Spleen (tissue), 13 donors: ENCODE results near the gene BMAL2. TPM values are rescaled to one million over a fixed set of nuclear protein-coding genes. Genes with fewer than 3 reads are reported as not detected.

ENCODE experiments used
- DNase-seq: peaks from one replicate; pipeline ENCODE4 v3.0.0-alpha.2; 2020
- H3K27ac ChIP-seq, 8 donors: fragments of 200-600 bp; sonication (generic) in 7 of 8; 1 replicate in 4 of 8; 2 replicates in 4 of 8; pipeline versions ENCODE4 v1.5.0 to v1.8.0; 2016 to 2021; ENCODE audit warnings: inconsistent platforms in 4 of 8, mild to moderate bottlenecking in 4 of 8, moderate library complexity in 1 of 8
- H3K27me3 ChIP-seq, 7 donors: fragments of 200-600 bp; sonication (generic) in 6 of 7; replicated peaks in 1 of 7; 1 replicate in 4 of 7; 2 replicates in 3 of 7; pipeline versions ENCODE4 v1.5.0 to v1.8.0; 2016 to 2021; ENCODE audit warnings: inconsistent platforms in 3 of 7, mild to moderate bottlenecking in 1 of 7
- H3K36me3 ChIP-seq, 6 donors: fragments of 200-600 bp; sonication (generic) in 5 of 6; 1 replicate in 4 of 6; 2 replicates in 2 of 6; pipeline versions ENCODE4 v1.5.0 to v1.8.0; 2016 to 2021; ENCODE audit warnings: inconsistent platforms in 2 of 6
- H3K4me1 ChIP-seq, 6 donors: fragments of 200-600 bp; sonication (generic) in 5 of 6; 1 replicate in 3 of 6; 2 replicates in 3 of 6; pipeline versions ENCODE4 v1.5.0 to v1.8.0; 2016 to 2021; ENCODE audit warnings: inconsistent platforms in 3 of 6
- H3K4me3 ChIP-seq, 8 donors: fragments of 200-600 bp; sonication (generic) in 7 of 8; 1 replicate in 4 of 8; 2 replicates in 4 of 8; pipeline versions ENCODE4 v1.5.0 to v1.8.0; 2016 to 2021; ENCODE audit warnings: inconsistent platforms in 4 of 8, mild to moderate bottlenecking in 4 of 8, moderate library complexity in 2 of 8
- H3K9me3 ChIP-seq, 8 donors: fragments of 200-600 bp; sonication (generic) in 7 of 8; 1 replicate in 4 of 8; 2 replicates in 4 of 8; pipeline versions ENCODE4 v1.5.0 to v1.8.0; 2016 to 2021; ENCODE audit warnings: inconsistent platforms in 4 of 8
- POLR2A ChIP-seq, 3 donors: fragments of 450-650 bp; IDR thresholded peaks; one replicate each; pipeline ENCODE4 v1.5.1; 2017; ENCODE audit warnings: antibody characterized with exemption in 3 of 3, mild to moderate bottlenecking in 1 of 3
- POLR2AphosphoS5 ChIP-seq, 3 donors: sonication (generic); formaldehyde crosslinking; IDR thresholded peaks; one replicate each; pipeline ENCODE4 v1.5.1; 2017; ENCODE audit warnings: antibody characterized with exemption in 3 of 3
- WGBS, 5 donors: extraction: QIAGEN DNeasy Blood & Tissue Kit in 3 of 5; methylation state at CpG; one replicate each; pipeline versions ENCODE4 v1.1.5 to v1.1.7; 2013 to 2018; 5-methylcytosine and 5-hydroxymethylcytosine counted together
- intact Hi-C: fragments of 100-400 bp; cut with DNase I; formaldehyde crosslinking; loops from one replicate; pipeline ENCODE4 v1.15.0; 2023; ENCODE audit warnings: low total_unique reads
- long read RNA-seq, 2 donors: transcript quantifications; one replicate each; lab custom pipeline, GENCODE V29; 2026
- polyA plus RNA-seq, 3 donors: library from polyadenylated mRNA; stranded (reverse); fragments of 200-250 nt; gene quantifications; one replicate each; pipeline ENCODE4 v1.2.1, GENCODE V29; 2013
- total RNA-seq, 7 donors: library from RNA; depleted of rRNA in 3 of 7; stranded (reverse); fragments of >200 nt in 3 of 7; fragmentation: NEBNext Ultra II Directional in 4 of 7; extraction: Animal tissue kit (Norgen Biotek cat#: 25700) in 4 of 7; gene quantifications; one replicate each; pipeline versions ENCODE4 v1.1.0 to v1.2.1, GENCODE V29; 2016 to 2021
- TF ChIP-seq, protein P1 (sequence below), 11 experiments: fragments of 200-600 bp in 7 of 11; fragments of 450-650 bp in 4 of 11; sonication (generic) in 4 of 11; IDR thresholded peaks in 8 of 11; conservative IDR thresholded peaks in 3 of 11; 1 replicate in 7 of 11; 2 replicates in 4 of 11; pipeline versions ENCODE4 v1.4.0 to v1.8.0; 2016 to 2021; ENCODE audit warnings: antibody characterized with exemption in 11 of 11, inconsistent platforms in 4 of 11, mild to moderate bottlenecking in 1 of 11
- donor health status: healthy with polysubstance abuse.
- donor health status: DM: no; HTN: no; CAD: no; lungs with moderate emphysema.
- donor health status: DM: no; HTN: no; CAD: no.
- donor health status: Bipolar disorder and iron deficiency.
- donor health status: healthy.
- donor health status: DM: no; HTN: no; CAD: no.
- donor health status: DM: yes; HTN: yes; CAD: no.

BMAL2 gene, protein sequence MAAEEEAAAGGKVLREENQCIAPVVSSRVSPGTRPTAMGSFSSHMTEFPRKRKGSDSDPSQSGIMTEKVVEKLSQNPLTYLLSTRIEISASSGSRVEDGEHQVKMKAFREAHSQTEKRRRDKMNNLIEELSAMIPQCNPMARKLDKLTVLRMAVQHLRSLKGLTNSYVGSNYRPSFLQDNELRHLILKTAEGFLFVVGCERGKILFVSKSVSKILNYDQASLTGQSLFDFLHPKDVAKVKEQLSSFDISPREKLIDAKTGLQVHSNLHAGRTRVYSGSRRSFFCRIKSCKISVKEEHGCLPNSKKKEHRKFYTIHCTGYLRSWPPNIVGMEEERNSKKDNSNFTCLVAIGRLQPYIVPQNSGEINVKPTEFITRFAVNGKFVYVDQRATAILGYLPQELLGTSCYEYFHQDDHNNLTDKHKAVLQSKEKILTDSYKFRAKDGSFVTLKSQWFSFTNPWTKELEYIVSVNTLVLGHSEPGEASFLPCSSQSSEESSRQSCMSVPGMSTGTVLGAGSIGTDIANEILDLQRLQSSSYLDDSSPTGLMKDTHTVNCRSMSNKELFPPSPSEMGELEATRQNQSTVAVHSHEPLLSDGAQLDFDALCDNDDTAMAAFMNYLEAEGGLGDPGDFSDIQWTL
- total RNA-seq (1 to 10 TPM; 1.1 to 3.7 (median 2.1) TPM), polyA plus RNA-seq (1 to 10 TPM in 2 of 3 donors, under 1 TPM in 1; 0.67 to 1.4 (median 1.3) TPM)
- long read RNA-seq, donor 1, result 0 reads
- long read RNA-seq, donor 2, result 0 reads

DNA sequence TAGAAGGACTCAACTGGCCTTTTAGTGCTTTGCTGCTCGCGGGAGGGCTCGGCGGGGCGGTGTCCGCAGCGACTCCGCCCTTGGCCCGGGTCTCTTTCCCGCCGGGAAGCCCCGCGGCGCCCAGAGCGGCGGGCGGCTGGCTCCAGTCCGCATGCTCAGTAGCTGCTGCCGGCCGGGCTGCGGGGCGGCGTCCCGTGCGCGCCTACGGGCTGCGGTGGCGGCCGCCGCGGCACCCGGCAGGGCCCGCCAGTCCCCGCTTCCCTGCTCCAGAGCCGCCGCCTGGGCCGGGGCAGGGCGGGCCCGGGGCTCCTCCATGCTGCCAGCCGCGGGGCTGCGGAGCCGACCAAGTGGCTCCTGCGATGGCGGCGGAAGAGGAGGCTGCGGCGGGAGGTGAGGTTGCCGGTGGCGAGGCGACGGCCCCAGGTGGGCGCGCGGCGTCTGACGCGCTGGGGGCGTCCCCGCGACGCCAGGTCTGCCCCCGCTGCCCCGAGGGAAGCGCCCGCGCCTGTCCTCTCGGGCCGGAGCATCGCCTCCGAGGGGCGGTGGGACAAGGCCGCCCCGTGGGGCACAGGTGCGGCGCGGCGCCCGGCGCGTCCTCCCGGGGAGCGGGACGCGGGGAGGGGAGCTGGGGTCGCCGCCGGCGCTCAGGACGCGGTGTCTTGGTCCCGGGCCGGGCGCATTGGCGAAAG, at the start of gene BMAL2:
BMAL2 (plus strand) TSS at position 123 of the 689 bp plus-strand sequence; CDS start at position 360, 237 bp downstream.
- H3K9me3 ChIP-seq, result no peaks in the 10 kb centered on the region
- WGBS, 5 donors, result 0 to 1% (median 1%) methylated on average over 11 to 95 of the region's 96 CpGs
- intact Hi-C loops, result no loop called here
- peak within 1 kb of the TSS in 1 of 8 donors; percentile 13 for H3K27ac ChIP-seq
- peaks cover 0 to under 1% (median 0%) of the 10 kb centered on the region in 6 donors for H3K36me3 ChIP-seq
- TF ChIP-seq POLR2A (IDR thresholded peaks at IDR 0.05) (no peak), POLR2AphosphoS5 (IDR thresholded peaks at IDR 0.05) (peak in 1 of 3 donors; percentile 18)
- TF ChIP-seq, protein P1, sequence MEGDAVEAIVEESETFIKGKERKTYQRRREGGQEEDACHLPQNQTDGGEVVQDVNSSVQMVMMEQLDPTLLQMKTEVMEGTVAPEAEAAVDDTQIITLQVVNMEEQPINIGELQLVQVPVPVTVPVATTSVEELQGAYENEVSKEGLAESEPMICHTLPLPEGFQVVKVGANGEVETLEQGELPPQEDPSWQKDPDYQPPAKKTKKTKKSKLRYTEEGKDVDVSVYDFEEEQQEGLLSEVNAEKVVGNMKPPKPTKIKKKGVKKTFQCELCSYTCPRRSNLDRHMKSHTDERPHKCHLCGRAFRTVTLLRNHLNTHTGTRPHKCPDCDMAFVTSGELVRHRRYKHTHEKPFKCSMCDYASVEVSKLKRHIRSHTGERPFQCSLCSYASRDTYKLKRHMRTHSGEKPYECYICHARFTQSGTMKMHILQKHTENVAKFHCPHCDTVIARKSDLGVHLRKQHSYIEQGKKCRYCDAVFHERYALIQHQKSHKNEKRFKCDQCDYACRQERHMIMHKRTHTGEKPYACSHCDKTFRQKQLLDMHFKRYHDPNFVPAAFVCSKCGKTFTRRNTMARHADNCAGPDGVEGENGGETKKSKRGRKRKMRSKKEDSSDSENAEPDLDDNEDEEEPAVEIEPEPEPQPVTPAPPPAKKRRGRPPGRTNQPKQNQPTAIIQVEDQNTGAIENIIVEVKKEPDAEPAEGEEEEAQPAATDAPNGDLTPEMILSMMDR (IDR thresholded peaks at IDR 0.05 in 8 of 11, conservative IDR thresholded peaks at IDR 0.05 in 3 of 11), result no peak
- DNase-seq, result peak; percentile 83
- H3K4me3 ChIP-seq, result peak within 1 kb of the TSS; percentile 57 to 92 (median 72)
- H3K4me1 ChIP-seq, result peaks cover 4 to 30% (median 19%) of the 10 kb centered on the region in 6 donors
- H3K27me3 ChIP-seq, result peaks cover 0 to 49% (median 20%) of the 10 kb centered on the region in 7 donors

DNA sequence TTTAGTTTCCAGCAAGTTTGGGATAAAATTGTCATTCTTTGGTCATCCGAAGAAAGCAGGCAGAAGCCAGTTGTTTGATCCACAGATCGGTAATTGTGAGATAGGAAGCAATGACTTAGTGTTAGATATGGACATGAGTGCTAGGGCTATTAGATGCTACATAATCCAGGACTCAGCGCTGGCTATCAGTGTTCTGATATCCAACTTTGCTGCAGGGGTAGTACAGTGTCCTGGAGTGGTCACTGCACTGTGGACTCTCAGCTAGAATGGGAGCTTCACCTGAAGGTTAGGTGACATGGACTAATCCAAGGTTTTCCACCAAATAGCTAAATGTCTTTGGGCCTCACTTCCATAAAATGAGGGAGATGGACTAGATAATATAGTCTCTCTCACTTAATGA, 48.6 kb upstream of the BMAL2 start:
- Histone ChIP-seq H3K27me3 (no peaks in the 10 kb centered on the region), H3K4me1 (peaks cover 0 to 22% (median 10%) of the 10 kb centered on the region in 6 donors), H3K4me3 (no peak overlapping the region), H3K9me3 (no peaks in the 10 kb centered on the region), H3K36me3 (peaks cover 0 to 4% (median 0%) of the 10 kb centered on the region in 6 donors), H3K27ac (peak overlapping the region in 2 of 8 donors; percentile 18 to 29)
- DNase-seq, result no peak
- no peak for TF ChIP-seq POLR2A (IDR thresholded peaks at IDR 0.05)
- TF ChIP-seq, protein P1 (IDR thresholded peaks at IDR 0.05 in 8 of 11, conservative IDR thresholded peaks at IDR 0.05 in 3 of 11), result no peak
- TF ChIP-seq POLR2AphosphoS5 (IDR thresholded peaks at IDR 0.05), result no peak
- 96 to 99% (median 97%) methylated on average over 3 of the region's 3 CpGs for WGBS, 5 donors
- intact Hi-C loops, result no loop called here

DNA sequence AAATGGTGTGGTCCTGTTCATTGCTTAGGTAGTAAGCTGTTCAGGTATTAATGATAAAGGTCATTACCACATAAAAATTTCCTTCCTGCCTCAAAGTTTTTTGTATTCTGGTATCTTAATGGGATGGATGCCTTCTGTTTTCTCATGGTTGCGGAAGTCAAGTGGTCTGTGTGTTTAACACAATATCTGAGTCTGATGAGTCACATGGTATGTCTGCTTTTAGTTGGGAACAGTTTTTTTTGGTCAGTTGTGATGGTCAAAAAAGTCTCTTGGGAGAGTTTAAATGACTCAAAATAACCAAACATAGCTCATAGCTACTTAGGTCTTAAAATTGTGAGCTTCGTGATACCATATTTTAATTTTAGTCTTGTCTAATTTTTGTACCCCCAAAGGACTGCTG, 47.9 kb upstream of the BMAL2 start:
- Histone ChIP-seq H3K27me3 (no peaks in the 10 kb centered on the region), H3K36me3 (peaks cover 0 to 4% (median 0%) of the 10 kb centered on the region in 6 donors), H3K9me3 (no peaks in the 10 kb centered on the region), H3K4me1 (peaks cover 0 to 20% (median 8%) of the 10 kb centered on the region in 6 donors), H3K27ac (peak overlapping the region in 4 of 8 donors; percentile 18 to 38 (median 28)), H3K4me3 (no peak overlapping the region)
- no peak for DNase-seq
- no peak for TF ChIP-seq POLR2AphosphoS5 (IDR thresholded peaks at IDR 0.05)
- TF ChIP-seq, protein P1 (IDR thresholded peaks at IDR 0.05 in 8 of 11, conservative IDR thresholded peaks at IDR 0.05 in 3 of 11), result no peak
- TF ChIP-seq POLR2A (IDR thresholded peaks at IDR 0.05), result no peak
- intact Hi-C loops, result no loop called here
- WGBS, 5 donors, result 55 to 83% (median 63%) methylated on average over 2 of the region's 2 CpGs
